GM18508 (cell line): Measurements from ENCODE around the gene PDZD2.
"Not testable (repeated sequence)": the region's sequence is repeated elsewhere in the genome, so short reads cannot be mapped to it uniquely, and the experiment has no call there.

Experiments used
- ATAC-seq: cut with Tn5 transposase; IDR thresholded peaks from one replicate; pipeline ENCODE4 v1.9.1; 2021; ENCODE audit warnings: moderate number of reproducible peaks; ENCODE audit not compliant: insufficient read depth, unreplicated experiment

The PDZD2 gene

DNA sequence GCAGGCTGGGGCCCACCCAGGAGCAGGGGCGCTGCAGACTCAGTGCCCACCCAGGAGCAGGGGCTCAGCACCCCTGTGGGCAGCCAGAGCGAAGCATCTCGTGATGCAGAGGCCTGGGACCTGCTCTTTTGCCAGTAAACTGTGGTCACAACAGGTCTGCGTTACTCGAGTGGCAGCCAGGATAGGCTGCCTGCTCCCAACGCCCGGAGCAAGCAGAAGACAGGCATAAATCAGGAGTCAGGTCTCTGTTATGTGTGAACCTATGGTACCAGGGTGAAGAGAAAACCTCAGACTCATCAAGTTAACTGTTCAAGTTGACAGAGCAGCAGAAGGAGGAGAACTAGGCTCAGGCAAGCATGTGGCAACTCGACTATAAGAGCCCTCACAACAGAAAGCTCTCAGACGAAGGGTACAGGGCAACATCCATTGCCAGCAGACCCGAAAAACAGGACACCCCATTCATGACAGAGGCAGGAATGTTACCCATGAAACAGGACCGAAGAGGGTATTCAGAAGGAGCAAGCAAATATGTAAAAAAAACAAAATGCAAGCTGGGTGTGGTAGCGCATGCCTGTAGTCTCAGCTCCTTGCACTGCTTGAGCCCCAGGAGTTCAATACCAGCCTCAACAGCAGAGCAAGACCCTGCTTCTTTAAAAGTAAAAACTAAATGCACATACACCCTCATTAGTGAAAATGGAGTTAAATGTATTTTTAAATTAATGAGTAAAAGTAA is 463.5 kb downstream of the PDZD2 start:
- no peak for ATAC-seq

GRCh38 chr5:32103521-32103920 is 464.6 kb downstream of the PDZD2 start:
- no peak for ATAC-seq

DNA sequence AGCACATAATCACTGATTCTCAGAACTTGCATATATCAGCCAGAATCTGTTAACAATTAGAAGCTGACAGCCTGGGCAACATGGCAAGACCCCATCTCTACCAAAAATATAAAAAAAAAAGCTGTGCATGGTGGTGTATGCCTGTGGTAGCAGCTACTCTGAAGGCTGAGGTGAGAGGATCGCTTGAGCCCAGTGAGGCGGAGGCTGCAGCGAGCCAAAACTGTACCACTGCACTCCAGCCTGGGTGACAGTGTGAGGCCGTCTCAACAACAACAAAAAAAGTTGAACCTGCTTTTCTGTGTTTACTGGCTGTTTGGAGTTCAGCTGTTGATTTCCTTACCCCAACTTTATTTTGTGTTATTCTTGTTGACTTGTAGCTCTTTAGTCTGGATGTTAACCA is 468.4 kb downstream of the PDZD2 start:
- ATAC-seq = no peak

- no peak for ATAC-seq
Observed at GRCh38 chr5:32108167-32108566, 469.2 kb downstream of the PDZD2 start.

- ATAC-seq = no peak
Observed at GRCh38 chr5:32109236-32109635, 470.3 kb downstream of the PDZD2 start.

DNA sequence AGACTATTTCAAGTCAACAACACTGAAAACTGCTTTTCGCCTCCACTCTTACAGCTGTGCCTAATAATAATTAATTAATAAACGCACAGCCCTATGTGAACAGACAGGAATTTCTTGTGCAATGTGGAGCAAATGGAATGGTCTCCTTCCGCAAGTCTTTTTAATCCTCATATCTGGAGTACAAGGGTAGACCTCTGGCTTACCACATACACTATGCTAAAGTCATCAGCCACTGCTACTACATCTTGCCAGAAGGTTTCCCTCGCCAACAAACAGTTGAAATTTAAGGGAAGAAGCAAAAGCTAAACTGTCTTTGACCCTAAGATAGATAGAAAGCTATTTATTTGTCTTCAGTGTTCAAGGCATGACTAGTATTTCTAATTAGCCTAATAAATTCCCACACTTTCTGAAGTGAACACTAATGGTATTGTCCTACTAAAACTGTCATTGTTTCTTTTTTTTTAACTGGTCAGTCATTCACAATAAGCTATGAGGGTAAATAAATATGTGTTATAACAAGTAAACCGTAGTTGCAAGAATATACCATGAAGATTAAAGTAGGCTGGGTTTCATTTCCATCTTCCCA is 471.3 kb downstream of the PDZD2 start:
- no peak for ATAC-seq

DNA sequence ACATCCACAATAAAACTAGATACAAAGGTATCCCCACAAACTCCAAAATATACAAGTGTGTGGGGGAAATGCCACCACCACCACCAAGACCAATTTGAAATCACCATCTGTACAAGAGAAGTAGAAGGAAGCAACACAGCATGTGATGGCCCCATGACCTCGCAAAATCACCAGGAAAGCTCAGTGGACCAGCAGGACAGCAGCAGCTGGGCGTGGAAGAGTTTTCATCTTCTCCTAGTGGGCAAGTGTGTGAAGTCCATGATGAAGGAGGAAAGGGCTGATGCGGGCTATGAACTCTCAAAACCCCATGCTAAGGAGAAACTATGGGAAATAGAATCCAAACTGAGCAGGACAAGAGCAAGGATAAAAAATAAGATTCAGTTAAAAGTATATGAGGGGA is 477.1 kb downstream of the PDZD2 start:
- no peak for ATAC-seq

- ATAC-seq = no peak
Observed at GRCh38 chr5:32116574-32117313, 477.8 kb downstream of the PDZD2 start.

DNA sequence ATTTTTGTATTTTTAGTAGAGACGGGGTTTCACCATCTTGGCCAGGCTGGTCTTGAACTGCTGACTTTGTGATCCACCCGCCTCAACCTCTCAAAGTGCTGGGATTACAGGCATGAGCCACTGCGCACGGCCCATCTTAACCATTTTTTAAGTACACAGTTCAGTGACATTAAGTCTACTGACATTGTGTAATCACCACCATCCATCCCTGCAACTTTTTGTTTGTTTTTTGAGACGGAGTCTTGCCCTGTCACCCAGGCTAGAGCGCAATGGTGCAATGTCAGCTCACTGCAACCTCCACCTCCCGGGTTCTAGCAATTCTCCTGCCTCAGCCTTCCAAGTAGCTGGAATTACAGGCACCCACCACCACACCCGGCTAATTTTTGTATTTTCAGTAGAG is 480.0 kb downstream of the PDZD2 start:
- not testable (repeated sequence) for ATAC-seq

DNA sequence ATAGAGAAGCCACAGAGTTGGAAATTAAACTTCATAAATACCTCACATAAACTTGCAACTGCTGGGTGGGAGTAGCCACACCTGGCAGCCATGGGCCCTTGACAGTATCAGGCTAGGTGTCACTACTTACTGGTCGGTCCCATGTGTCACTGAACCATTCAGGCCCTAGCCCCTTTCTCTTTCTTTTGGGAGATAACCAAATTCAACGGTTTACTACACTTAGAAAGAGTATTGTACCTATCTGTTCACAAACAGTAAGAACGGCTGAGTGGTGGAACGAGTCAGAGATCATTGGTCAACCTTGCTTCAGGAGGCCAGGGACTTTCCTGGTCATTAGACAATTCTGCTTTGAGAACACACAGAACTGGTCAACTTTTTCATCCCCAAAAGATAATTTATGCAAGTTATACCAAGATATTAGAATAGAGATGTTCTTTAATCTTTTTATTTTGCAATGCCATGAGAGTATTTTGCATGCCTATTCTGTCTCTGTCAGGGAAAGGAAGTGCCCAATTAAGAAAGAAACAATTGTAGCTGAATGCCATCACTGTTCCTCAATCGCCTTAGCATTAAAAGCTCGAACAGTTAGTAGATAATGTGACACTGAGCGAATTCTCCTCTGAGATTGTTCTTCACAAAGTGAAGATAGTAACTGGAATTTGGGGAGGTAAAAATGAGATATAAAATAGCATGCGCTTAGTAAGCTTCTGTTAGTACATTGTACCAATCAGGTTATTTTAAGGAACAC is 484.3 kb downstream of the PDZD2 start:
- ATAC-seq = no peak

- ATAC-seq = no peak
Observed at GRCh38 chr5:32123889-32124676, 485.2 kb downstream of the PDZD2 start.

DNA sequence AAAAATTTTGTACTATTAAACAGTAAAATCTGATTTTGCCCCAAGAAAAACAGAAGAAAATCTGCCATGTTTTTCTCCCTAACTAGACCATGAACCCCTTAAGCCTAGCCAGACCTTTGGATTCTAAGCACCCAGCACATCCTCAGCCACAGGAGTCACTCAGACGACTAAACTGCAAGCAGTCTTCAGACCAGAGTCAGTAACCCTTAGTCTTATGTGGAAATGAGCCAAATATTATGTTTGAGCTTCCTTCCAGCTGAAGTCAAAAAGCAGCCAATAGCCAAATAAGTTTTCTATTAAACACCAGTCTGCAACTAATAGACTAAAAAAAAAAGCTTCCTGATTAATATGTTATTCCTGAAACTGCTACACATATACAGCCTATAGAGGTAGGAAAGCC is 487.8 kb downstream of the PDZD2 start:
- ATAC-seq = no peak

DNA sequence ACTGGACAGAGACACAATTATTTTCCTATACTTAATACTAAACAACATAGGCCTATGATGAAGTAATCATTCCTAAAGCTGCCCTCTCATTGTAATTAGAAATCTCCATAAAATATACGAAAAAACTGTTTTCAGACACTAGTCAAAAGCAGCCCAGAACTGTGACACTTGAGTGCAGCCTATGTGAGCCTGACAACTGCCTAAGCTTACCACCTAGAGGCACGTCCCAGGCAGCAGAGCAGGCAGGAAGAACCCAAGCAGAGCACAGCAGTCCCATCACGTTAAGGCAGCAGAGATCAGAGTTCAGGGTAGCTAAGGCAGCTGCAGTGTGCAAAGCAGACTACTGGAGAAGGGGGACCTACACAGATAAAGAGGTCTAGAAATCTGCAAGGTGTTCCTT is 488.8 kb downstream of the PDZD2 start:
- no peak for ATAC-seq

- ATAC-seq = no peak
Observed at GRCh38 chr5:32129074-32129598, 490.2 kb downstream of the PDZD2 start.

DNA sequence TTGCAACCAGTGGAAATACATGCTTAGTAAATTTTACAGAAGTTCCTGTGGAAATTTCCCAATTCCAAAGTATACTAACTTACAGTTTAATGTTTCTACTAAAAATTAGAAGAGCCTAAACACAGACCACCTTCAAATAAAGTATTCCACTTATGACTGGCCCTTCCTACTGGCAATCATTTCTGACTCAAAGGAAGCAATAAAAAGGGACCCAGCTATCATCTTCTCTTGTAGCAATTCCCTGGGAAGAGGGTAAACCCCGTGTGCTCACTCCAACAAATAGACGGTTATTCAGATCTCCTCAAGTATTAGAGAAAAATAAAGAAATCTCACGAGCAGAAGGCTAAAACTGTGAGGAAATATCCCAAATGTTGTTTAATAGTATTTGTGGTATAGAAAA is 491.9 kb downstream of the PDZD2 start:
- no peak for ATAC-seq

GRCh38 chr5:32131604-32132003 is 492.7 kb downstream of the PDZD2 start:
- no peak for ATAC-seq

GRCh38 chr5:32132757-32133156 is 493.8 kb downstream of the PDZD2 start:
- ATAC-seq = no peak

DNA sequence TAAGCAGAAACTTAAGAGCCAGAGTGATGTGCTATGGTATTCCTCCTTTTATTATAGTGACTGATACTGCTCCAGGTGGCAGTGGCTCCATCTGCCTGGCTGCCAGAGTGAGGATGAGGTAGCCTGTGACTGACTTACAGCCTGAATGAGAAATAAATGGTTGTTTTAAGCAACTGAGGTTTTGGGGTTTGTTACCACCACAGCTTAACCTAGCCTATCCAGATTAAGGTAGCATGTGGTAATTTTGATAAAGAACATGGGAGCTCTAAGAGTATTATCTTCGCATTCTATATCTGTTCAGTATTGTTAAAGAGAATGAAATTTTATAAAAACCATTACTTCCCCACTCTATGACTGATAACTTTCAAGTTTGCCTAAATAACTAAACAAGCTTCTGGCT is 496.2 kb downstream of the PDZD2 start:
- no peak for ATAC-seq

DNA sequence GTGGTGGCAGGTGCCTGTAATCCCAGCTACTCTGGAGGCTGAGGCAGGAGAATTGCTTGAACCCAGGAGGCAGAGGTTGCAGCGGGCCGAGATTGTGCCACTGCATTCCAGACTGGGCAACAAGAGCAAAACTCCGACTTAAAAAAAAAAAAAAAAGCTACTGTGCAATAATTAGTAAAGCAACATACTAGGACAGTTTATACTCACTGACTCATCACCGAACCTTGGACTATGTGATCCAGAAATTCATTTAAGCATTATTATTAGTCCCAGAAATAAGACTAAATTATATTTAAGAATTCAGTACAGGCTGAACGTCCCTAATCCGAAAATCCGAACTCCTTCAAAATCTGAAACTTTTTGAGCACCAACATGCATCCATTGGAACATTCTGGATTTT is 497.4 kb downstream of the PDZD2 start:
- ATAC-seq = no peak
